Trophoblast cell (in vitro differentiated cells and primary cell): ENCODE measurements around the gene AGAP1.

Experiments
- DNase-seq, 2 donors: peaks; one replicate each; pipeline ENCODE4 v3.0.0-alpha.2; 2016
- H2AFZ ChIP-seq: 2 replicates; pipeline ENCODE4 v1.6.1; 2013; ENCODE audit warnings: low read length, moderate library complexity, mild to moderate bottlenecking; ENCODE audit not compliant: insufficient read depth, poor library complexity
- H2AK5ac ChIP-seq: 2 replicates; pipeline ENCODE4 v1.6.1; 2013; ENCODE audit warnings: mild to moderate bottlenecking, low read length
- H2BK120ac ChIP-seq: 2 replicates; pipeline ENCODE4 v1.6.1; 2013; ENCODE audit warnings: low read length, mild to moderate bottlenecking, moderate library complexity; ENCODE audit not compliant: insufficient read depth, poor library complexity
- H2BK12ac ChIP-seq: 2 replicates; pipeline ENCODE4 v1.6.1; 2013; ENCODE audit warnings: mild to moderate bottlenecking, low read length, moderate library complexity
- H2BK5ac ChIP-seq: 2 replicates; pipeline ENCODE4 v1.6.1; 2013; ENCODE audit warnings: low read length, low read depth, moderate library complexity, mild to moderate bottlenecking; ENCODE audit not compliant: poor library complexity
- H3K14ac ChIP-seq: 2 replicates; pipeline ENCODE4 v1.6.1; 2013; ENCODE audit warnings: mild to moderate bottlenecking, low read length
- H3K18ac ChIP-seq: 2 replicates; pipeline ENCODE4 v1.6.1; 2013; ENCODE audit warnings: mild to moderate bottlenecking, low read length
- H3K23ac ChIP-seq: 2 replicates; pipeline ENCODE4 v1.6.1; 2013; ENCODE audit warnings: low read length
- H3K27ac ChIP-seq: 2 replicates; pipeline ENCODE4 v1.5.1; 2013; ENCODE audit warnings: low read depth, mild to moderate bottlenecking, inconsistent platforms, low read length, moderate library complexity
- H3K27me3 ChIP-seq: 2 replicates; pipeline ENCODE4 v1.6.1; 2013; ENCODE audit warnings: inconsistent platforms, mild to moderate bottlenecking, low read length, moderate library complexity; ENCODE audit not compliant: insufficient read depth
- H3K36me3 ChIP-seq, 2 experiments: 1 replicate in 1 of 2; 2 replicates in 1 of 2; pipeline ENCODE4 v1.6.1; 2013; ENCODE audit warnings: low read length in 2 of 2, mild to moderate bottlenecking in 2 of 2, moderate library complexity in 1 of 2; ENCODE audit not compliant: insufficient read depth in 2 of 2, control insufficient read depth in 1 of 2
- H3K4ac ChIP-seq: 2 replicates; pipeline ENCODE4 v1.6.1; 2013; ENCODE audit warnings: low read depth, mild to moderate bottlenecking, low read length, moderate library complexity
- H3K4me1 ChIP-seq, 2 experiments: 1 replicate in 1 of 2; 2 replicates in 1 of 2; pipeline ENCODE4 v1.6.1; 2013; ENCODE audit warnings: low read length in 2 of 2, mild to moderate bottlenecking in 2 of 2, moderate library complexity in 1 of 2; ENCODE audit not compliant: insufficient read depth in 2 of 2, control insufficient read depth in 1 of 2
- H3K4me2 ChIP-seq: 2 replicates; pipeline ENCODE4 v1.6.1; 2013; ENCODE audit warnings: inconsistent platforms, mild to moderate bottlenecking, low read length, moderate library complexity
- H3K4me3 ChIP-seq: 2 replicates; pipeline ENCODE4 v1.5.1; 2013; ENCODE audit warnings: mild to moderate bottlenecking, low read depth, low read length, inconsistent platforms
- H3K79me1 ChIP-seq: one replicate; pipeline ENCODE4 v1.6.1; 2013; ENCODE audit warnings: low read length
- H3K79me2 ChIP-seq: 2 replicates; pipeline ENCODE4 v1.6.1; 2013; ENCODE audit warnings: low read length, mild to moderate bottlenecking; ENCODE audit not compliant: control insufficient read depth, insufficient read depth, poor library complexity
- H3K9ac ChIP-seq: 2 replicates; pipeline ENCODE4 v1.6.1; 2013; ENCODE audit warnings: mild to moderate bottlenecking, low read length
- H3K9me3 ChIP-seq: 2 replicates; pipeline ENCODE4 v1.6.1; 2013; ENCODE audit warnings: low read depth, mild to moderate bottlenecking, control low read depth, inconsistent platforms, low read length; ENCODE audit not compliant: insufficient read depth
- H4K12ac ChIP-seq: 2 replicates; pipeline ENCODE4 v1.6.1; 2013; ENCODE audit warnings: low read depth, mild to moderate bottlenecking, low read length, moderate library complexity
- H4K8ac ChIP-seq: 2 replicates; pipeline ENCODE4 v1.6.1; 2013; ENCODE audit warnings: low read depth, mild to moderate bottlenecking, low read length, moderate library complexity
- H4K91ac ChIP-seq: one replicate; pipeline ENCODE4 v1.6.1; 2013; ENCODE audit warnings: low read depth, mild to moderate bottlenecking, low read length, moderate library complexity
- WGBS: extraction: QIAGEN DNeasy Blood & Tissue Kit; methylation state at CpG from one replicate; pipeline ENCODE4 v1.1.7; 2013; ENCODE audit warnings: missing lambda C conversion rate; ENCODE audit not compliant: insufficient read length, insufficient coverage; ENCODE audit errors: extremely low coverage; 5-methylcytosine and 5-hydroxymethylcytosine counted together

Gene AGAP1

DNA sequence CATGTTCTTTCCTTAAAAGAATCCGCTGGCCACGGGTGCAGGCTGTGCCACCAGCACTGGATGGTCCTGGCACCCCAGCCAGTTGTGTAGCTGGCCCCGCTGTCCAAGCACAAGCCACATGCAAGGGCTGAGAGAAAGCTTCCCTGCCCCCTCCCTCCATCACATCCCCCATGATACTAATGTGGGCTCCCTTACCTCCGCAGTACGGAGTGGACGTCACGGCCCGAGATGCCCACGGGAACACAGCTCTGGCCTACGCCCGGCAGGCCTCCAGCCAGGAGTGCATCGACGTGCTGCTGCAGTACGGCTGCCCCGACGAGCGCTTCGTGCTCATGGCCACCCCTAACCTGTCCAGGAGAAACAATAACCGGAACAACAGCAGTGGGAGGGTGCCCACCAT lies 629.9 kb downstream of the AGAP1 start:
- H3K79me1 ChIP-seq: no peaks in the 10 kb centered on the region
- DNase-seq: no peak
- no peak overlapping the region for H3K27ac ChIP-seq
- no peak overlapping the region for H2BK5ac ChIP-seq
- no peak overlapping the region for H3K4ac ChIP-seq
- H3K18ac ChIP-seq: no peak overlapping the region
- H2AFZ ChIP-seq: no peak overlapping the region
- H3K4me3 ChIP-seq: no peak overlapping the region
- no peaks in the 10 kb centered on the region for H3K27me3 ChIP-seq
- no peaks in the 10 kb centered on the region for H3K4me1 ChIP-seq
- H3K4me2 ChIP-seq: no peak overlapping the region
- H4K91ac ChIP-seq: no peak overlapping the region
- no peaks in the 10 kb centered on the region for H3K79me2 ChIP-seq
- H3K9ac ChIP-seq: no peak overlapping the region
- peak overlapping the region; percentile 16 for H4K12ac ChIP-seq
- H3K14ac ChIP-seq: no peak overlapping the region
- no peak overlapping the region for H2AK5ac ChIP-seq
- no peak overlapping the region for H3K23ac ChIP-seq
- peaks cover 2 to 8% of the 10 kb centered on the region in 2 experiments for H3K36me3 ChIP-seq
- peaks cover 2% of the 10 kb centered on the region for H3K9me3 ChIP-seq
- H2BK12ac ChIP-seq: no peak overlapping the region
- WGBS: no CpG with 5 or more reads among the region's 19 CpGs
- H4K8ac ChIP-seq: no peak overlapping the region
- H2BK120ac ChIP-seq: no peak overlapping the region

DNA sequence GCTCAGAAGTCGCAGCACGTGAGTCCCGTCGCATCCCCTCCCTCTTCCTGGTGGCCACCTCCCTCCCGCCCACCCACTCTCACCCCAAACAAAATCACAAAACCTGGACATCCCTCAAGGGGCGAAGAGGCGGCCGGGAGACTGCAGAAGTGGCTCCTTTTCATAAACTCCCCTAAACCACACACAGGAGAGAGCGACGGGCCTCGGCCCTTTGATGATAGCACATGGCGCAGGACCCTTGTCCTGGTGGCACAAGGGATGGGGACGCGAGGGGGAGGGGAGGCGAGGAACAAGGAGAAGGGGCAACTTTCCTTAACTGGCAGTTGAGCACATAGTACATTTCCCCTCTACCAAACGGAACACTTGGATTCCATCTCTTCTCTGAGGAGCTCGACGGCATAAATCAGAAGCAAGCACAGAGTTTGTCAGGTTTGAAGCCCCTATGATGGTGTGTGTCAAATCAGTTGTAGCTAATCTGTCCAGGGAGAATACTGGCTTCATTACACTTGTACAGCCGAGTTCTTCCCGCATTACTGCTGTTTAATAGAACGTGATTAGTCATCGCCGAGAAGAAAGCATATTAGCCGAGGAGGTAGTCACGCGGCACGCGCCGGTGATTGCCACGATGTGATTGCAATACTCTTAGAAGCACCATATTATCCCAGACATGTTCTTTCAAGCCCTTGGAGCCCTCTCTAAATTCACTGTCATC lies 630.5 kb downstream of the AGAP1 start:
- no peaks in the 10 kb centered on the region for H3K27me3 ChIP-seq
- no peak overlapping the region for H4K8ac ChIP-seq
- no peak overlapping the region for H4K91ac ChIP-seq
- DNase-seq: no peak
- H3K9me3 ChIP-seq: peaks cover 2% of the 10 kb centered on the region
- H3K23ac ChIP-seq: no peak overlapping the region
- H2AK5ac ChIP-seq: no peak overlapping the region
- no CpG with 5 or more reads among the region's 30 CpGs for WGBS
- H3K79me2 ChIP-seq: no peaks in the 10 kb centered on the region
- no peak overlapping the region for H2BK120ac ChIP-seq
- H3K4me1 ChIP-seq: no peaks in the 10 kb centered on the region
- H2BK12ac ChIP-seq: no peak overlapping the region
- no peak overlapping the region for H3K14ac ChIP-seq
- no peak overlapping the region for H3K4me2 ChIP-seq
- no peak overlapping the region for H2BK5ac ChIP-seq
- no peak overlapping the region for H2AFZ ChIP-seq
- H3K4ac ChIP-seq: no peak overlapping the region
- H3K27ac ChIP-seq: no peak overlapping the region
- no peak overlapping the region for H3K9ac ChIP-seq
- H4K12ac ChIP-seq: no peak overlapping the region
- no peak overlapping the region for H3K18ac ChIP-seq
- H3K79me1 ChIP-seq: no peaks in the 10 kb centered on the region
- peaks cover 2 to 8% of the 10 kb centered on the region in 2 experiments for H3K36me3 ChIP-seq
- no peak overlapping the region for H3K4me3 ChIP-seq

DNA sequence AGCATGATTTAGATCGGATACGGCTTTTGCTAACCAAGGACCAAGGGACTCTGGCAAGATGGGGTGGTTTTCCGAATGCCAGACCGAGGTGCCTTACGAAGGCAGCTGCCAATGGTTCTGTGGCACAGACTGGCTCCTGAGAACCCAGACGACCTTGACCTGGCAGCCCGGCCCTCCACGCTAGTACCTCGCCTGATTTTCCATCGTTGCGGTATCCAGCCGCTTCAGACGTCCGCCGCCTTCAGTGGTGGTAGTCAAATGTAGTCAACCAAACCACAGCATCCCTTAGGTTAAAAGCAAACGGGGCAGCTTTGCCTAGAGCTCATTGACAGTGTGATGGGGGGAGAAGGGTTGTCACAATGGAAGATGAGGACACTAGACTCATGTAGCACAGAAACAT lies 631.7 kb downstream of the AGAP1 start:
- Histone ChIP-seq H4K91ac (no peak overlapping the region), H3K4me1 (no peaks in the 10 kb centered on the region), H4K12ac (no peak overlapping the region), H3K23ac (no peak overlapping the region), H2AFZ (no peak overlapping the region), H3K9me3 (peaks cover 2% of the 10 kb centered on the region), H3K4me2 (no peak overlapping the region), H2AK5ac (no peak overlapping the region), H2BK5ac (no peak overlapping the region), H3K14ac (no peak overlapping the region), H3K79me2 (no peaks in the 10 kb centered on the region), H2BK120ac (no peak overlapping the region), H2BK12ac (no peak overlapping the region), H3K27ac (no peak overlapping the region), H3K18ac (no peak overlapping the region), H3K9ac (no peak overlapping the region), H3K4me3 (no peak overlapping the region), H3K36me3 (peaks cover 2 to 8% of the 10 kb centered on the region in 2 experiments), H4K8ac (no peak overlapping the region), H3K4ac (no peak overlapping the region), H3K27me3 (no peaks in the 10 kb centered on the region), H3K79me1 (no peaks in the 10 kb centered on the region)
- WGBS: no CpG with 5 or more reads among the region's 16 CpGs
- no peak for DNase-seq

DNA sequence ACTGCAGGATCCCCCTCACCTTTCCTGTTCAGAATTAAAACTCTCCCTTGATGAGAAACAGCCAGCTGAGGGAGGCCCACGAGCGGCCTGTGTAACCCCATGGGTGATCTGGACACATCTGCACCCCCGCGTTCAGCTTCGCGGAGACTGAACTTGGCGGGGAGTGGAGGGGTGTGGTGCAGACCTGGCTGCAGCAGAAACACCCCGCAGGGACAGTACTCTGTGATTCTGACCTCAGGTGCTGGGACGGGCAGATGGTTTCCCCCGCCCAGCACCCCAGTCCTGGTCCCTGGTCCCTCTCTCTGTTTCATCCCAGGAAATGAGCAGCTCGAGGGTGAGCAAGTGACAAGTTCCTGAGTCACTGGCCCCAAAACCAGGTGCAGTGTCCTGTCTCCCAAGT lies 633.2 kb downstream of the AGAP1 start:
- no peak overlapping the region for H3K14ac ChIP-seq
- H3K9me3 ChIP-seq: peaks cover 2% of the 10 kb centered on the region
- H2BK5ac ChIP-seq: no peak overlapping the region
- H3K4me2 ChIP-seq: no peak overlapping the region
- H2AK5ac ChIP-seq: no peak overlapping the region
- no peaks in the 10 kb centered on the region for H3K27me3 ChIP-seq
- no peak overlapping the region for H4K91ac ChIP-seq
- H2AFZ ChIP-seq: no peak overlapping the region
- no peak overlapping the region for H4K12ac ChIP-seq
- no peak overlapping the region for H3K18ac ChIP-seq
- H3K79me1 ChIP-seq: no peaks in the 10 kb centered on the region
- H3K79me2 ChIP-seq: no peaks in the 10 kb centered on the region
- H4K8ac ChIP-seq: no peak overlapping the region
- no peak overlapping the region for H2BK120ac ChIP-seq
- H3K27ac ChIP-seq: no peak overlapping the region
- WGBS: no CpG with 5 or more reads among the region's 11 CpGs
- no peak overlapping the region for H3K4ac ChIP-seq
- H3K36me3 ChIP-seq: peaks cover 2 to 6% of the 10 kb centered on the region in 2 experiments
- no peak overlapping the region for H3K23ac ChIP-seq
- DNase-seq: no peak
- no peaks in the 10 kb centered on the region for H3K4me1 ChIP-seq
- no peak overlapping the region for H3K9ac ChIP-seq
- H3K4me3 ChIP-seq: no peak overlapping the region
- no peak overlapping the region for H2BK12ac ChIP-seq
